ENCODE measurements around the gene ZNF804A. TPM values are rescaled to one million over a fixed set of nuclear protein-coding genes. Genes with fewer than 3 reads are reported as not detected.

The ZNF804A gene
- total and polyA plus RNA-seq, 2 of the 8 experiments (the other 6 are each of a cell fraction or from before 2014, with no cell fraction given) = 0.02 TPM; not detected in 1

DNA sequence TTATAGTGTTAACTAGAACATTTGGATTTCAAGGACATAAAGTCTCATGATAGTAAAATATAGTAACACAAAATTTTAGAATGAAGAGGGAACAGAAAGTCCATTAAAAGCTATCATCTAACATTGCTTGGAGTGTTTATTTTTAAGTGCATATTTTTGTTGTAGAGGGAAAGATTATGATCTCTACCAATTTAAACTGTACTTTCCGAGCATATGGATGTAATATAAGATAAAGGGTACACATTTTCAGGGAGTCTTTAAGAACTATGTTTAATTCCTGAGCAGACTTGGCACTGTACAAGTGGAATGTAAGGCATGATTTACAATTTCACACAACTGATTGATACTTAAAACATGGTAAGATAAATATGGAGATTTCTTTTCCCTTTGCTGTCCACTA is 34.2 kb upstream of the ZNF804A start:
- H3K9me3 ChIP-seq (ENCODE audit: insufficient read depth in 2 of 2, low read depth in 1 of 2, low read length in 1 of 2) = no peaks in the 10 kb centered on the region; a peak in 1 of 4 replicates
- WGBS, 2 experiments (ENCODE audit: extremely low coverage in 1 of 2, insufficient coverage in 1 of 2, insufficient read length in 1 of 2, insufficient replicate concordance in 2 of 2, low coverage in 1 of 2, low lambda C conversion rate in 2 of 2, missing lambda C conversion rate in 1 of 2) = 94% methylated on average over 1 of the region's 1 CpG; no CpG with 5 or more reads in 1 of the 2 experiments
- H2AFZ ChIP-seq (ENCODE audit: low read length) = no peak overlapping the region
- FAIRE-seq = no peak
- H4K8ac ChIP-seq (ENCODE audit: extremely low read depth, insufficient read depth, low read length) = no peak overlapping the region
- H3K23ac ChIP-seq (ENCODE audit: insufficient read length) = no peak overlapping the region
- ChIA-PET CTCF (ENCODE audit: partially characterized antibody) (no interaction called here), POLR2A (ENCODE audit: partially characterized antibody) (no interaction called here)
- no peak overlapping the region for H2BK12ac ChIP-seq (ENCODE audit: low read depth, low read length)
- no peak overlapping the region for H2AK5ac ChIP-seq (ENCODE audit: low read depth, low read length)
- no peaks in the 10 kb centered on the region for H3K79me1 ChIP-seq (ENCODE audit: low read depth, low read length)
- no peak for TF ChIP-seq PHF8 (conservative IDR thresholded peaks at IDR 0.05; ENCODE audit: low read depth, low read length)
- TF ChIP-seq CEBPB (IDR thresholded peaks at IDR 0.05; ENCODE audit: low read depth, low read length) = no peak
- TF ChIP-seq ZNF274 (IDR thresholded peaks at IDR 0.05; ENCODE audit: borderline replicate concordance, extremely low read depth, low read length) = no peak
- no peak for TF ChIP-seq SIN3A (conservative IDR thresholded peaks at IDR 0.05 in 1 of 2, IDR thresholded peaks at IDR 0.05 in 1 of 2; ENCODE audit: low read depth in 1 of 2, low read length in 2 of 2)
- no peak for TF ChIP-seq KDM4A (IDR thresholded peaks at IDR 0.05; ENCODE audit: low read depth, low read length, severe bottlenecking)
- TF ChIP-seq JUND (IDR thresholded peaks at IDR 0.05; ENCODE audit: low read length) = no peak
- H3K56ac ChIP-seq (replicated peaks; ENCODE audit: insufficient read length, low read depth, low read length) = no peak overlapping the region
- no peak overlapping the region for H3K9ac ChIP-seq (replicated peaks in 1 of 4; ENCODE audit: extremely low read depth in 1 of 4, low read depth in 3 of 4, low read length in 3 of 4)
- no peaks in the 10 kb centered on the region for H3K23me2 ChIP-seq (ENCODE audit: low read depth, low read length)
- no peak overlapping the region for H3K14ac ChIP-seq (ENCODE audit: insufficient read length)
- H4K5ac ChIP-seq (ENCODE audit: insufficient read length, low read depth, low read length) = no peak overlapping the region
- H4K91ac ChIP-seq (replicated peaks; ENCODE audit: insufficient read length, low read length) = no peak overlapping the region
- H3K18ac ChIP-seq (ENCODE audit: extremely low read depth, low read length) = no peak overlapping the region
- H4K20me1 ChIP-seq (replicated peaks in 1 of 2; ENCODE audit: control insufficient read depth in 1 of 2, insufficient read depth in 2 of 2, low read length in 2 of 2) = no peaks in the 10 kb centered on the region
- no peak overlapping the region for H2BK20ac ChIP-seq (ENCODE audit: low read length)
- no peak overlapping the region for H2BK15ac ChIP-seq (ENCODE audit: low read length)
- no peaks in the 10 kb centered on the region for H3K4me1 ChIP-seq (replicated peaks in 1 of 4; ENCODE audit: control insufficient read depth in 3 of 4, insufficient read depth in 4 of 4, low read length in 3 of 4)
- no peak overlapping the region for H3K4ac ChIP-seq (replicated peaks; ENCODE audit: insufficient read length, low read depth, low read length)
- no peak overlapping the region for H2BK120ac ChIP-seq (replicated peaks; ENCODE audit: low read depth, low read length)
- no peaks in the 10 kb centered on the region for H3K27me3 ChIP-seq (replicated peaks in 1 of 4; ENCODE audit: control insufficient read depth in 3 of 4, extremely low read depth in 1 of 4, insufficient read depth in 3 of 4, low read length in 3 of 4)
- no peaks in the 10 kb centered on the region for H3K36me3 ChIP-seq (ENCODE audit: control insufficient read depth in 2 of 4, insufficient read depth in 4 of 4, low read length in 3 of 4)
- no peak overlapping the region for H3K4me3 ChIP-seq (ENCODE audit: extremely low read depth in 1 of 4, insufficient read depth in 2 of 4, low read depth in 3 of 4, low read length in 4 of 4)
- H3K4me2 ChIP-seq (ENCODE audit: insufficient read depth in 1 of 2, low read depth in 2 of 2, low read length in 2 of 2) = no peak overlapping the region
- H3K27ac ChIP-seq (ENCODE audit: low read depth, low read length) = no peak overlapping the region
- no peak overlapping the region for H2BK5ac ChIP-seq (ENCODE audit: low read depth, low read length)
- no peak for DNase-seq (ENCODE audit: low read depth in 1 of 2, low spot score in 2 of 2)
- H3K79me2 ChIP-seq (ENCODE audit: control insufficient read depth in 1 of 2, insufficient read depth in 2 of 2, low read length in 2 of 2) = no peaks in the 10 kb centered on the region

Data from H1 (cell line).